Kidney (tissue), 14 donors: ENCODE data around the gene ATP5F1D. TPM values are rescaled to one million over a fixed set of nuclear protein-coding genes. Genes with fewer than 3 reads are reported as not detected.

Source experiments
- DNase-seq, 5 donors: peaks; one replicate each; pipeline ENCODE4 v3.0.0-alpha.2; 2013 to 2020
- FAIRE-seq: peaks from 2 replicates; lab custom pipeline; 2012; peaks lifted over from hg19 to GRCh38; lab: Jason Lieb, UNC
- H3K27ac ChIP-seq, 2 donors: one replicate each; pipeline ENCODE4 v1.7.0; 2013; ENCODE audit warnings: low read depth in 2 of 2, low read length in 2 of 2, inconsistent platforms in 1 of 2
- H3K27me3 ChIP-seq: one replicate; pipeline ENCODE4 v1.7.1; 2013; ENCODE audit warnings: low read length, inconsistent platforms; ENCODE audit not compliant: control insufficient read depth, insufficient read depth
- H3K36me3 ChIP-seq, 3 donors: one replicate each; pipeline versions ENCODE4 v1.7.0 to v1.7.1; 2013; ENCODE audit warnings: low read length in 3 of 3, control low read depth in 1 of 3, inconsistent platforms in 1 of 3; ENCODE audit not compliant: insufficient read depth in 3 of 3, control insufficient read depth in 2 of 3
- H3K4me1 ChIP-seq, 3 donors: one replicate each; pipeline versions ENCODE4 v1.7.0 to v1.7.1; 2013; ENCODE audit warnings: low read length in 3 of 3, inconsistent platforms in 1 of 3, low read depth in 1 of 3; ENCODE audit not compliant: control insufficient read depth in 2 of 3, insufficient read depth in 2 of 3
- H3K4me3 ChIP-seq, 3 donors: one replicate each; pipeline versions ENCODE4 v1.7.0 to v1.8.1; 2013; ENCODE audit warnings: low read length in 3 of 3, control low read depth in 1 of 3, inconsistent platforms in 1 of 3
- H3K9ac ChIP-seq, 3 donors: one replicate each; pipeline versions ENCODE4 v1.7.0 to v1.7.1; 2013; ENCODE audit warnings: low read length in 3 of 3, control low read depth in 1 of 3, inconsistent platforms in 1 of 3
- H3K9me3 ChIP-seq, 3 donors: one replicate each; pipeline versions ENCODE4 v1.7.0 to v1.7.1; 2013; ENCODE audit warnings: low read length in 3 of 3, control low read depth in 1 of 3, inconsistent platforms in 1 of 3; ENCODE audit not compliant: control insufficient read depth in 2 of 3, insufficient read depth in 1 of 3
- CTCF ChIP-seq: IDR thresholded peaks from 3 replicates; pipeline ENCODE4 v1.5.1; 2012; ENCODE audit warnings: mild to moderate bottlenecking, moderate library complexity, borderline replicate concordance; ENCODE audit not compliant: insufficient read depth; ENCODE audit errors: extremely low read depth
- intact Hi-C: fragments of 100-400 bp; cut with DNase I; formaldehyde crosslinking; loops from one replicate; pipeline ENCODE4 v1.11.1; 2022
- polyA plus RNA-seq: library from polyadenylated mRNA; stranded (reverse); fragments of 350-450 nt; fragmentation: Illumina TruSeq; extraction: RNeasy Lipid Tissue Mini Kit (QIAGEN cat#74804); gene quantifications from one replicate; pipeline ENCODE4 v1.2.3, GENCODE V29; 2014; ENCODE audit warnings: low read depth, low replicate concordance; ENCODE audit not compliant: insufficient read depth
- total RNA-seq: library from RNA; stranded (reverse); fragmentation: NEBNext Ultra II Directional; extraction: Animal tissue kit (Norgen Biotek cat#: 25700); gene quantifications from one replicate; pipeline ENCODE4 v1.2.1, GENCODE V29; 2021
- donor health status: control.
- donor health status: control.
- donor health status: control.
- donor health status: control.
- donor health status: control.
- donor health status: DM: yes; HTN: yes; CAD: no.
- donor health status: Normal renal cell carcinoma (clear cell type).

The ATP5F1D gene
- total and polyA plus RNA-seq, 2 donors from 2014 or later, result 183 to 641 TPM

- DNase-seq (peak; percentile 97 to 99 (median 98)), FAIRE-seq (no peak)
- intact Hi-C loops, result no loop called here
- peak overlapping the region; percentile 97 to 98 for H3K27ac ChIP-seq
- peak overlapping the region in 2 of 3 donors; percentile 1 to 93 for H3K9ac ChIP-seq
- peak overlapping the region; percentile 13 to 79 (median 52) for H3K4me3 ChIP-seq
- TF ChIP-seq CTCF, result no peak
- no peaks in the 10 kb centered on the region for H3K27me3 ChIP-seq
- peaks cover 2 to 10% (median 6%) of the 10 kb centered on the region in 3 donors for H3K36me3 ChIP-seq
- no peaks in the 10 kb centered on the region for H3K9me3 ChIP-seq
- peaks cover 0 to 62% (median 39%) of the 10 kb centered on the region in 3 donors for H3K4me1 ChIP-seq
Measured at GRCh38 chr19:1260749-1261537, 19.4 kb downstream of the ATP5F1D start.

- FAIRE-seq (no peak), DNase-seq (peak in 3 of 5 donors; percentile 63 to 86 (median 79))
- H3K4me1 ChIP-seq, result peaks cover 0 to 63% (median 39%) of the 10 kb centered on the region in 3 donors
- peaks cover under 1 to 6% (median 4%) of the 10 kb centered on the region in 3 donors for H3K36me3 ChIP-seq
- no peak for TF ChIP-seq CTCF
- H3K27me3 ChIP-seq, result no peaks in the 10 kb centered on the region
- H3K9ac ChIP-seq, result peak overlapping the region in 2 of 3 donors; percentile 1 to 93
- peak overlapping the region; percentile 13 to 79 (median 52) for H3K4me3 ChIP-seq
- H3K27ac ChIP-seq, result peak overlapping the region; percentile 97 to 98
- intact Hi-C loops, result no loop called here
- H3K9me3 ChIP-seq, result no peaks in the 10 kb centered on the region
Measured at GRCh38 chr19:1261538-1261797, 19.9 kb downstream of the ATP5F1D start.

GRCh38 chr19:1261798-1262622 is 20.5 kb downstream of the ATP5F1D start:
- intact Hi-C loops, result no loop called here
- no peaks in the 10 kb centered on the region for H3K27me3 ChIP-seq
- H3K4me3 ChIP-seq, result peak overlapping the region; percentile 13 to 79 (median 52)
- H3K9me3 ChIP-seq, result no peaks in the 10 kb centered on the region
- FAIRE-seq (no peak), DNase-seq (peak in 3 of 5 donors; percentile 31 to 97 (median 81))
- no peak for TF ChIP-seq CTCF
- peaks cover 0 to 62% (median 39%) of the 10 kb centered on the region in 3 donors for H3K4me1 ChIP-seq
- peak overlapping the region; percentile 97 to 98 for H3K27ac ChIP-seq
- peak overlapping the region in 2 of 3 donors; percentile 61 to 93 for H3K9ac ChIP-seq
- peaks cover 0 to under 1% (median 0%) of the 10 kb centered on the region in 3 donors for H3K36me3 ChIP-seq
